ENCODE results near the gene TNKS1BP1.

- TF ChIP-seq CTCF (IDR thresholded peaks at IDR 0.05) (no peak), POLR2A (IDR thresholded peaks at IDR 0.05) (no peak), POLR2AphosphoS5 (IDR thresholded peaks at IDR 0.05) (no peak), EP300 (IDR thresholded peaks at IDR 0.05) (no peak)
Measured at GRCh38 chr11:57263351-57263750, 61.4 kb downstream of the TNKS1BP1 start.
